ENCODE results near the gene GNAI1.

Gene GNAI1

GRCh38 chr7:80213814-80214213 lies 79.2 kb downstream of the GNAI1 start:
- no peak for DNase-seq (ENCODE audit: low read depth)

GRCh38 chr7:80215734-80216133 lies 81.1 kb downstream of the GNAI1 start:
- DNase-seq (ENCODE audit: low read depth), result no peak

GRCh38 chr7:80216996-80217842 lies 82.6 kb downstream of the GNAI1 start:
- no peak for DNase-seq (ENCODE audit: low read depth)

GRCh38 chr7:80218723-80219122 lies 84.1 kb downstream of the GNAI1 start:
- no peak for DNase-seq (ENCODE audit: low read depth)

GRCh38 chr7:80220022-80220634 lies 85.5 kb downstream of the GNAI1 start:
- no peak for DNase-seq (ENCODE audit: low read depth)

- DNase-seq (ENCODE audit: low read depth), result no peak
These were observed 89.8 kb downstream of the GNAI1 start for GRCh38 chr7:80224415-80224814.

GRCh38 chr7:80225361-80225760 lies 90.7 kb downstream of the GNAI1 start:
- DNase-seq (ENCODE audit: low read depth), result no peak

- no peak for DNase-seq (ENCODE audit: low read depth)
These were observed 92.0 kb downstream of the GNAI1 start for GRCh38 chr7:80226629-80227028.

GRCh38 chr7:80230327-80230726 lies 95.7 kb downstream of the GNAI1 start:
- no peak for DNase-seq (ENCODE audit: low read depth)

- no peak for DNase-seq (ENCODE audit: low read depth)
These were observed 97.1 kb downstream of the GNAI1 start for GRCh38 chr7:80231707-80232106.

- no peak for DNase-seq (ENCODE audit: low read depth)
These were observed 98.5 kb downstream of the GNAI1 start for GRCh38 chr7:80232979-80233724.

GRCh38 chr7:80235334-80235733 lies 100.7 kb downstream of the GNAI1 start:
- DNase-seq (ENCODE audit: low read depth), result no peak

GRCh38 chr7:80236681-80237080 lies 102.0 kb downstream of the GNAI1 start:
- DNase-seq (ENCODE audit: low read depth), result no peak

- no peak for DNase-seq (ENCODE audit: low read depth)
These were observed 105.8 kb downstream of the GNAI1 start for GRCh38 chr7:80240265-80241025.

GRCh38 chr7:80241671-80242070 lies 107.0 kb downstream of the GNAI1 start:
- DNase-seq (ENCODE audit: low read depth), result no peak

GRCh38 chr7:80243425-80243824 lies 108.8 kb downstream of the GNAI1 start:
- DNase-seq (ENCODE audit: low read depth), result no peak

- no peak for DNase-seq (ENCODE audit: low read depth)
These were observed 109.7 kb downstream of the GNAI1 start for GRCh38 chr7:80244206-80244916.

- DNase-seq (ENCODE audit: low read depth), result no peak
These were observed 112.5 kb downstream of the GNAI1 start for GRCh38 chr7:80247144-80247543.

- no peak for DNase-seq (ENCODE audit: low read depth)
These were observed 113.3 kb downstream of the GNAI1 start for GRCh38 chr7:80247891-80248290.

GRCh38 chr7:80249184-80249583 lies 114.6 kb downstream of the GNAI1 start:
- no peak for DNase-seq (ENCODE audit: low read depth)

- no peak for DNase-seq (ENCODE audit: low read depth)
These were observed 115.1 kb downstream of the GNAI1 start for GRCh38 chr7:80249619-80250295.

Measured in stimulated activated CD8-positive, alpha-beta memory T cell treated with anti-CD3 and anti-CD28 coated beads, Interleukin-4, amount 100 ng/mL, for 24 hours (primary cell).